ENCODE measurements around the gene TNIK. TPM values are rescaled to one million over a fixed set of nuclear protein-coding genes. Genes with fewer than 3 reads are reported as not detected.
A peak's percentile ranks its signal among the peaks of the same experiment; 100 is the strongest.

Gene TNIK
- total and polyA plus RNA-seq, 10 of the 15 experiments (the other 5 are each of a cell fraction or from before 2014, with no cell fraction given): 13.9 to 74.3 (median 48.2) TPM

DNA sequence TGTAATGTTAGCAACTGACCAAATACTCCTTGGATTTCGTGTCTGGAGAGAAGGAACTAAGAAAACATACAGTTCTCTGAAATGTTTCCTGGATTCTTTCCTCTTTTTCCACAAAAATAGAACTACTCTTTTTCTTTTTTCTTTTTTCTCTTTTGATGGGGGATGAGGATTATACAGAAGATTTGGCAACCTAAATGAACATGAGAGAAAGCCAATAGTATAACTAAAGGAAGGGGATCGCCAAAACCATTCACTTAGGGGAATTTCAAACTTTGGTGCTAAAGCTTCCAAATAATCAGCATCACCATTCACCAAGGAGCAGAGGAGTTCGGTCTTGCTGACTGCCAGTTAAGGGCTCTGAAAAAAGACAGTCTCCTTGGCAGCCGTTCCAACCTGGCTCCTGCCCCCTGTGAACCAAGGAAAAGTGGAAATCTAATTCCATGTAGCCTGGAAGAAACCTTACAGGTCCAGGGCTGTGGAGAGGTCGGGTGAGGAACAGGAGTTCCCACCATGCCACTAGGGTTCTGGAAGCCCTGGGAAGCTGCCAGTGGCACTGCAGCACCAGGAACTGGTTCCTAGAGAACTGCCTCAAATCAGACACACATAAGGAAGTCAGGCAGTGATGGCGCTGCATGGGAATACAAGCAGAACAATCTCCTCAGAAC, 176.9 kb downstream of the TNIK start (continued):
- TF ChIP-seq BACH1 (IDR thresholded peaks at IDR 0.05; ENCODE audit: borderline replicate concordance) (no peak), ZNF217 (IDR thresholded peaks at IDR 0.05) (no peak), SPI1 (IDR thresholded peaks at IDR 0.05; ENCODE audit: borderline replicate concordance, insufficient read depth, low read depth, low read length) (peak; percentile 21; the same call in 1 of the 2 replicates), GATAD2B (conservative IDR thresholded peaks at IDR 0.05; ENCODE audit: low read depth) (no peak; the same call in 1 of the 2 replicates), WRNIP1 (IDR thresholded peaks at IDR 0.05; ENCODE audit: borderline replicate concordance, low read depth, low read length) (no peak), TAF1 (IDR thresholded peaks at IDR 0.05; ENCODE audit: borderline replicate concordance, low read depth, low read length) (no peak), TARDBP (IDR thresholded peaks at IDR 0.05; ENCODE audit: borderline replicate concordance) (no peak), GABPA (IDR thresholded peaks at IDR 0.05; ENCODE audit: low read depth) (no peak), IKZF2 (IDR thresholded peaks at IDR 0.05) (peak in 1 of 2 experiments; percentile 60; a peak in 1 of 4 replicates), FOXM1 (IDR thresholded peaks at IDR 0.05; ENCODE audit: low read depth, low read length) (no peak), ESRRA (IDR thresholded peaks at IDR 0.05; ENCODE audit: low read length) (no peak), IKZF1 (conservative IDR thresholded peaks at IDR 0.05) (peak; percentile 63; the same call in 1 of the 2 replicates), HDGF (IDR thresholded peaks at IDR 0.05) (0 out of 2 replicates have a peak, but pooled peaks have one; percentile 29), ATF7 (IDR thresholded peaks at IDR 0.05; ENCODE audit: low read depth) (no peak), ZNF24 (IDR thresholded peaks at IDR 0.05) (no peak)
- TF ChIP-seq, protein P1, sequence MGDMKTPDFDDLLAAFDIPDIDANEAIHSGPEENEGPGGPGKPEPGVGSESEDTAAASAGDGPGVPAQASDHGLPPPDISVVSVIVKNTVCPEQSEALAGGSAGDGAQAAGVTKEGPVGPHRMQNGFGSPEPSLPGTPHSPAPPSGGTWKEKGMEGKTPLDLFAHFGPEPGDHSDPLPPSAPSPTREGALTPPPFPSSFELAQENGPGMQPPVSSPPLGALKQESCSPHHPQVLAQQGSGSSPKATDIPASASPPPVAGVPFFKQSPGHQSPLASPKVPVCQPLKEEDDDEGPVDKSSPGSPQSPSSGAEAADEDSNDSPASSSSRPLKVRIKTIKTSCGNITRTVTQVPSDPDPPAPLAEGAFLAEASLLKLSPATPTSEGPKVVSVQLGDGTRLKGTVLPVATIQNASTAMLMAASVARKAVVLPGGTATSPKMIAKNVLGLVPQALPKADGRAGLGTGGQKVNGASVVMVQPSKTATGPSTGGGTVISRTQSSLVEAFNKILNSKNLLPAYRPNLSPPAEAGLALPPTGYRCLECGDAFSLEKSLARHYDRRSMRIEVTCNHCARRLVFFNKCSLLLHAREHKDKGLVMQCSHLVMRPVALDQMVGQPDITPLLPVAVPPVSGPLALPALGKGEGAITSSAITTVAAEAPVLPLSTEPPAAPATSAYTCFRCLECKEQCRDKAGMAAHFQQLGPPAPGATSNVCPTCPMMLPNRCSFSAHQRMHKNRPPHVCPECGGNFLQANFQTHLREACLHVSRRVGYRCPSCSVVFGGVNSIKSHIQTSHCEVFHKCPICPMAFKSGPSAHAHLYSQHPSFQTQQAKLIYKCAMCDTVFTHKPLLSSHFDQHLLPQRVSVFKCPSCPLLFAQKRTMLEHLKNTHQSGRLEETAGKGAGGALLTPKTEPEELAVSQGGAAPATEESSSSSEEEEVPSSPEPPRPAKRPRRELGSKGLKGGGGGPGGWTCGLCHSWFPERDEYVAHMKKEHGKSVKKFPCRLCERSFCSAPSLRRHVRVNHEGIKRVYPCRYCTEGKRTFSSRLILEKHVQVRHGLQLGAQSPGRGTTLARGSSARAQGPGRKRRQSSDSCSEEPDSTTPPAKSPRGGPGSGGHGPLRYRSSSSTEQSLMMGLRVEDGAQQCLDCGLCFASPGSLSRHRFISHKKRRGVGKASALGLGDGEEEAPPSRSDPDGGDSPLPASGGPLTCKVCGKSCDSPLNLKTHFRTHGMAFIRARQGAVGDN (IDR thresholded peaks at IDR 0.05): 0 out of 2 replicates have a peak, but pooled peaks have one; percentile 14
- TF ChIP-seq, protein P2, sequence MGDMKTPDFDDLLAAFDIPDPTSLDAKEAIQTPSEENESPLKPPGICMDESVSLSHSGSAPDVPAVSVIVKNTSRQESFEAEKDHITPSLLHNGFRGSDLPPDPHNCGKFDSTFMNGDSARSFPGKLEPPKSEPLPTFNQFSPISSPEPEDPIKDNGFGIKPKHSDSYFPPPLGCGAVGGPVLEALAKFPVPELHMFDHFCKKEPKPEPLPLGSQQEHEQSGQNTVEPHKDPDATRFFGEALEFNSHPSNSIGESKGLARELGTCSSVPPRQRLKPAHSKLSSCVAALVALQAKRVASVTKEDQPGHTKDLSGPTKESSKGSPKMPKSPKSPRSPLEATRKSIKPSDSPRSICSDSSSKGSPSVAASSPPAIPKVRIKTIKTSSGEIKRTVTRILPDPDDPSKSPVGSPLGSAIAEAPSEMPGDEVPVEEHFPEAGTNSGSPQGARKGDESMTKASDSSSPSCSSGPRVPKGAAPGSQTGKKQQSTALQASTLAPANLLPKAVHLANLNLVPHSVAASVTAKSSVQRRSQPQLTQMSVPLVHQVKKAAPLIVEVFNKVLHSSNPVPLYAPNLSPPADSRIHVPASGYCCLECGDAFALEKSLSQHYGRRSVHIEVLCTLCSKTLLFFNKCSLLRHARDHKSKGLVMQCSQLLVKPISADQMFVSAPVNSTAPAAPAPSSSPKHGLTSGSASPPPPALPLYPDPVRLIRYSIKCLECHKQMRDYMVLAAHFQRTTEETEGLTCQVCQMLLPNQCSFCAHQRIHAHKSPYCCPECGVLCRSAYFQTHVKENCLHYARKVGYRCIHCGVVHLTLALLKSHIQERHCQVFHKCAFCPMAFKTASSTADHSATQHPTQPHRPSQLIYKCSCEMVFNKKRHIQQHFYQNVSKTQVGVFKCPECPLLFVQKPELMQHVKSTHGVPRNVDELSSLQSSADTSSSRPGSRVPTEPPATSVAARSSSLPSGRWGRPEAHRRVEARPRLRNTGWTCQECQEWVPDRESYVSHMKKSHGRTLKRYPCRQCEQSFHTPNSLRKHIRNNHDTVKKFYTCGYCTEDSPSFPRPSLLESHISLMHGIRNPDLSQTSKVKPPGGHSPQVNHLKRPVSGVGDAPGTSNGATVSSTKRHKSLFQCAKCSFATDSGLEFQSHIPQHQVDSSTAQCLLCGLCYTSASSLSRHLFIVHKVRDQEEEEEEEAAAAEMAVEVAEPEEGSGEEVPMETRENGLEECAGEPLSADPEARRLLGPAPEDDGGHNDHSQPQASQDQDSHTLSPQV (IDR thresholded peaks at IDR 0.05): 0 out of 2 replicates have a peak, but pooled peaks have one; percentile 7
- TF ChIP-seq, protein P3, sequence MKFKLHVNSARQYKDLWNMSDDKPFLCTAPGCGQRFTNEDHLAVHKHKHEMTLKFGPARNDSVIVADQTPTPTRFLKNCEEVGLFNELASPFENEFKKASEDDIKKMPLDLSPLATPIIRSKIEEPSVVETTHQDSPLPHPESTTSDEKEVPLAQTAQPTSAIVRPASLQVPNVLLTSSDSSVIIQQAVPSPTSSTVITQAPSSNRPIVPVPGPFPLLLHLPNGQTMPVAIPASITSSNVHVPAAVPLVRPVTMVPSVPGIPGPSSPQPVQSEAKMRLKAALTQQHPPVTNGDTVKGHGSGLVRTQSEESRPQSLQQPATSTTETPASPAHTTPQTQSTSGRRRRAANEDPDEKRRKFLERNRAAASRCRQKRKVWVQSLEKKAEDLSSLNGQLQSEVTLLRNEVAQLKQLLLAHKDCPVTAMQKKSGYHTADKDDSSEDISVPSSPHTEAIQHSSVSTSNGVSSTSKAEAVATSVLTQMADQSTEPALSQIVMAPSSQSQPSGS (IDR thresholded peaks at IDR 0.05; ENCODE audit: low read length): no peak

Measured in GM12878 (cell line).